HepG2 (cell line): ENCODE data around the gene COASY. TPM values are rescaled to one million over a fixed set of nuclear protein-coding genes. Genes with fewer than 3 reads are reported as not detected.

Source experiments
- ATAC-seq: fragments of 200-7000 bp; cut with Tn5 transposase; 3 replicates; pipeline ENCODE4 v1.9.1; 2020; ENCODE audit warnings: mild to moderate bottlenecking, moderate library complexity
- BruUV-seq: library from RNA; stranded (reverse); fragments of 400-500 nt; replicated peaks from 2 replicates; lab custom pipeline; 2021; lab: Mats Ljungman, UMichigan
- CTCF ChIA-PET: fragments of 300-600 bp; formaldehyde crosslinking; extraction: SDS; loops from one replicate; lab custom pipeline; 2021; ENCODE audit warnings: low total read pairs, inconsistent platforms, low intra/inter-chr PET ratio; lab: Yijun Ruan, JAX
- POLR2A ChIA-PET: fragments of 350-600 bp; sonication (Branson Sonifier 250); formaldehyde crosslinking; loops from one replicate; lab custom pipeline; 2020; ENCODE audit warnings: antibody characterized with exemption, inconsistent platforms; lab: Yijun Ruan, JAX
- DNase-seq: peaks from one replicate; pipeline ENCODE4 v3.0.0-alpha.2; 2015; ENCODE audit warnings: low spot score
- FAIRE-seq: peaks from 3 replicates; lab custom pipeline; 2011; peaks lifted over from hg19 to GRCh38; lab: Jason Lieb, UNC
- H2AFZ ChIP-seq: one replicate; pipeline ENCODE4 v1.6.1; 2011; ENCODE audit warnings: low read length, inconsistent platforms
- H3K27ac ChIP-seq: fragments of 300-600 bp; 3 replicates; pipeline ENCODE4 v1.8.0; 2011; ENCODE audit warnings: mixed run types, mild to moderate bottlenecking, mixed read lengths, low read length, inconsistent platforms; ENCODE audit not compliant: insufficient read depth; ENCODE audit errors: extremely low read length
- H3K27me3 ChIP-seq, 2 experiments: fragments of 200-600 bp in 1 of 2; 2 replicates in 1 of 2; 3 replicates in 1 of 2; pipeline versions ENCODE4 v1.6.0 to v1.8.0; 2011; ENCODE audit warnings: low read length in 2 of 2, mild to moderate bottlenecking in 2 of 2, moderate library complexity in 2 of 2, inconsistent platforms in 1 of 2; ENCODE audit not compliant: insufficient read depth in 2 of 2, control insufficient read depth in 1 of 2
- H3K36me3 ChIP-seq, 2 experiments: fragments of 200-600 bp in 1 of 2; replicated peaks in 1 of 2; 2 replicates in 1 of 2; 3 replicates in 1 of 2; pipeline versions ENCODE4 v1.5.1 to v1.8.0; 2011; ENCODE audit warnings: low read length in 2 of 2, inconsistent platforms in 1 of 2; ENCODE audit not compliant: insufficient read depth in 2 of 2, control insufficient read depth in 1 of 2
- H3K4me1 ChIP-seq: 2 replicates; pipeline ENCODE4 v1.5.1; 2012; ENCODE audit warnings: low read length, inconsistent platforms; ENCODE audit not compliant: insufficient read depth
- H3K4me2 ChIP-seq: 2 replicates; pipeline ENCODE4 v1.6.0; 2011; ENCODE audit warnings: low read depth, low read length, inconsistent platforms
- H3K4me3 ChIP-seq, 3 experiments: fragments of 200-600 bp in 1 of 3; sonication (generic), shearing (Covaris generic) in 1 of 3; replicated peaks in 1 of 3; 2 replicates each; pipeline ENCODE4 v1.5.1; 2011 to 2016; ENCODE audit warnings: low read length in 3 of 3, inconsistent platforms in 2 of 3, low read depth in 2 of 3, mild to moderate bottlenecking in 2 of 3, control low read depth in 1 of 3, mixed read lengths in 1 of 3; ENCODE audit not compliant: insufficient read depth in 1 of 3
- H3K79me2 ChIP-seq: one replicate; pipeline ENCODE4 v1.6.1; 2011; ENCODE audit warnings: low read length, inconsistent platforms; ENCODE audit not compliant: insufficient read depth
- H3K9ac ChIP-seq: 2 replicates; pipeline ENCODE4 v1.6.0; 2011; ENCODE audit warnings: mild to moderate bottlenecking, low read depth, low read length, inconsistent platforms; ENCODE audit not compliant: insufficient read depth
- H3K9me3 ChIP-seq: 2 replicates; pipeline ENCODE4 v1.5.1; 2012; ENCODE audit warnings: mild to moderate bottlenecking, low read length
- H4K20me1 ChIP-seq: 2 replicates; pipeline ENCODE4 v1.6.0; 2011; ENCODE audit warnings: inconsistent platforms, mild to moderate bottlenecking, low read length, moderate library complexity; ENCODE audit not compliant: insufficient read depth
- AGO2 ChIP-seq: fragments of 200-400 bp; formaldehyde crosslinking; optimal IDR thresholded peaks from 2 replicates; pipeline ENCODE3; 2017; ENCODE audit warnings: mild to moderate bottlenecking, low read depth, low read length, moderate library complexity
- CAMTA2 ChIP-seq: sonication (generic); formaldehyde crosslinking; IDR thresholded peaks from 2 replicates; pipeline ENCODE4 v1.4.0; 2020; ENCODE audit warnings: mild to moderate bottlenecking, missing genetic modification reagents, borderline replicate concordance
- DNMT3B ChIP-seq: conservative IDR thresholded peaks from 2 replicates; pipeline ENCODE4 v1.6.1; 2016; ENCODE audit warnings: missing biosample characterization, control low read depth
- GTF3A ChIP-seq: sonication (generic); formaldehyde crosslinking; conservative IDR thresholded peaks from 2 replicates; pipeline ENCODE4 v1.4.0; 2020; ENCODE audit warnings: mild to moderate bottlenecking, missing genetic modification reagents
- HMG20B ChIP-seq: conservative IDR thresholded peaks from 2 replicates; pipeline ENCODE4 v1.6.1; 2016; ENCODE audit warnings: missing genetic modification reagents, missing compliant biosample characterization
- IKZF4 ChIP-seq: sonication (generic); formaldehyde crosslinking; IDR thresholded peaks from 2 replicates; pipeline ENCODE4 v1.5.1; 2020; ENCODE audit warnings: borderline replicate concordance, mild to moderate bottlenecking, low read depth, missing genetic modification reagents; ENCODE audit errors: not compliant biosample characterization
- KLF9 ChIP-seq: IDR thresholded peaks from 2 replicates; pipeline ENCODE4 v1.6.1; 2016; ENCODE audit warnings: low read depth
- MAZ ChIP-seq, 2 experiments: sonication (generic) in 1 of 2; formaldehyde crosslinking in 1 of 2; IDR thresholded peaks; 2 replicates each; pipeline versions ENCODE4 v1.5.0 to v1.6.1; 2012 to 2020; ENCODE audit warnings: low read depth in 2 of 2, mild to moderate bottlenecking in 2 of 2, borderline replicate concordance in 1 of 2, improper control_type of control experiment in 1 of 2, low read length in 1 of 2, missing genetic modification reagents in 1 of 2, moderate library complexity in 1 of 2
- ONECUT2 ChIP-seq: sonication (generic); formaldehyde crosslinking; IDR thresholded peaks from 2 replicates; pipeline ENCODE4 v1.4.0; 2020; ENCODE audit warnings: missing genetic modification reagents
- PHF8 ChIP-seq: sonication (generic); formaldehyde crosslinking; IDR thresholded peaks from 2 replicates; pipeline ENCODE4 v1.5.0; 2020; ENCODE audit warnings: missing genetic modification reagents
- PTBP1 ChIP-seq: fragments of 200-400 bp; formaldehyde crosslinking; IDR thresholded peaks from 2 replicates; pipeline ENCODE4 v1.6.1; 2018; ENCODE audit warnings: low read length, low read depth; ENCODE audit not compliant: poor library complexity, severe bottlenecking
- SRSF1 ChIP-seq: fragments of 200-400 bp; formaldehyde crosslinking; optimal IDR thresholded peaks from 2 replicates; pipeline ENCODE3; 2017; ENCODE audit warnings: mild to moderate bottlenecking, low read depth, low read length, moderate library complexity
- ZBTB21 ChIP-seq: sonication (generic); formaldehyde crosslinking; IDR thresholded peaks from 2 replicates; pipeline ENCODE4 v1.4.0; 2020; ENCODE audit warnings: missing genetic modification reagents
- ZNF224 ChIP-seq: sonication (generic); formaldehyde crosslinking; IDR thresholded peaks from 2 replicates; pipeline ENCODE4 v1.5.0; 2020; ENCODE audit warnings: mild to moderate bottlenecking, missing genetic modification reagents
- ZNF530 ChIP-seq: sonication (generic); formaldehyde crosslinking; IDR thresholded peaks from 2 replicates; pipeline ENCODE4 v1.5.0; 2020; ENCODE audit warnings: low read depth, mild to moderate bottlenecking, missing genetic modification reagents
- ZNF614 ChIP-seq: IDR thresholded peaks from 2 replicates; pipeline ENCODE4 v1.6.1; 2018; ENCODE audit warnings: missing biosample characterization, missing genetic modification reagents, inconsistent platforms, borderline replicate concordance
- ZNF713 ChIP-seq: sonication (generic); formaldehyde crosslinking; IDR thresholded peaks from 2 replicates; pipeline ENCODE4 v1.4.0; 2020; ENCODE audit warnings: mild to moderate bottlenecking, missing genetic modification reagents
- ZNF768 ChIP-seq: sonication (generic); formaldehyde crosslinking; IDR thresholded peaks from 2 replicates; pipeline ENCODE4 v1.4.0; 2020; ENCODE audit warnings: missing genetic modification reagents
- WGBS: methylation state at CpG from one replicate; pipeline ENCODE4 v1.1.6; 2017; ENCODE audit warnings: low lambda C conversion rate; 5-methylcytosine and 5-hydroxymethylcytosine counted together
- in situ Hi-C: cut with HindIII; loops from 2 replicates; pipeline ENCODE4 v1.10.0; 2017; ENCODE audit warnings: low pct_unique_long_range_greater_than_20kb; ENCODE audit not compliant: extremely low pct_ligation_motif_present
- intact Hi-C: fragments of 100-400 bp; cut with micrococcal nuclease; formaldehyde crosslinking; loops from one replicate; pipeline ENCODE4 v1.10.0; 2022; ENCODE audit not compliant: unreplicated experiment
- polyA plus RNA-seq, 8 experiments: library from polyadenylated mRNA; depleted of rRNA in 3 of 8; stranded (reverse) in 7 of 8; unstranded in 1 of 8; fragments of >200 nt; fragmentation: Illumina TruSeq in 4 of 8; extraction: Trizol in 4 of 8; gene quantifications; 2 replicates each; pipeline versions ENCODE4 v1.2.1 to v1.2.3, GENCODE V29; 2011 to 2016; ENCODE audit warnings: low read depth in 4 of 8, missing spikeins in 1 of 8, mixed read lengths in 1 of 8; ENCODE audit not compliant: insufficient read depth in 1 of 8
- total RNA-seq, 5 experiments: library from RNA; depleted of rRNA; stranded (reverse); fragments of >200 nt; fragmentation: Illumina TruSeq; extraction: Trizol; gene quantifications; 2 replicates each; pipeline ENCODE4 v1.2.3, GENCODE V29; 2016; ENCODE audit warnings: low read depth in 1 of 5
- TF ChIP-seq, protein P1 (sequence below): sonication (generic); formaldehyde crosslinking; IDR thresholded peaks from 2 replicates; pipeline ENCODE4 v1.8.0; 2022; ENCODE audit warnings: mild to moderate bottlenecking, missing genetic modification reagents, moderate library complexity
- TF ChIP-seq, protein P2 (sequence below): sonication (generic); formaldehyde crosslinking; IDR thresholded peaks from 2 replicates; pipeline ENCODE4 v1.8.1; 2023; ENCODE audit warnings: mild to moderate bottlenecking, missing genetic modification reagents

Gene COASY
- total and polyA plus RNA-seq, 2 of the 13 experiments (the other 11 are each of a cell fraction or from before 2014, with no cell fraction given) = 90.7 to 125 TPM

DNA sequence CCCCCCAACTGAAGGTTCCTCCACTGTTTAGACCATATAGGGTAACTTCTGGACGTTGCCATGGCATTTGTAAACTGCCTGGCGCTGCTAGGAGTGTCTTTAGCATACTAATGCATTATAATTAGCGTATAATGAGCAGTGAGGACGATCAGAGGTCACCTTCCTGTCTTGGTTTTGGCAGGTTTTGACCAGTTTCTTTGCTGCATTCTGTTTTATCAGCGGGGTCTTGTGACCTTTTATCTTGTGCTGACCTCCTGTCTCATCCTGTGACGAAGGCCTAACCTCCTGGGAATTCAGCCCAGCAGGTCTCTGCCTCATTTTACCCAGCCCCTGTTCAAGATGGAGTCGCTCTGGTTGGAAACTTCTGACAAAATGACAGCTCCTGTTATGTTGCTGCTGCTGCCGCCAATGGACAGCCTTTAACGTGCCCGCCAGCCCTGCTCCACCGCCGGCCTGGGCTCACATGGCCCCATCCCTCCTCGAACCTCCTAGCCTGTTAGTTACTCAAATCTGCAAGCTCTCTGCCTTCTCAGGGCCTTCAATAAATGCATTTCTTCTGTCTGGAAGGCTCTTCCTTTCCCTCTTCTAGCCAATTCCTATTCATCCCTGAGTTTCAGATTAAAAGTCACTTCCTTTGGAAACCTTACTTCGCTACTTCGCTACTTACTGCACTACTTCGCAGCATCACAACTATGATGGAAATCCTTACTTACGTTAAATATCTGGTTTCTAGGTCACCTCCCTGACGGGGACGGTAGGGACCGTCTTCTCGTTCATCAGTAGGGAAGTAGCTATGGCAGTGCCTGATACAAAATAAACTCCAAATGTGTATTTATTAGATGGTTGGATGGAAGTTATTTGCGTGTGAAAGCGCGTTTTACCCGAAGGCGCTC is 26.5 kb upstream of the COASY start (continued):
- TF ChIP-seq ZNF530 (CRISPR knock-in tag) = no peak
- no peak for TF ChIP-seq ONECUT2 (CRISPR knock-in tag)
- peak; percentile 32 for TF ChIP-seq IKZF4
- TF ChIP-seq PHF8 (CRISPR knock-in tag) = no peak
- peak; percentile 77 for TF ChIP-seq DNMT3B (CRISPR knock-in tag)
- TF ChIP-seq ZNF713 = 0 out of 2 replicates have a peak, but pooled peaks have one; percentile 56
- TF ChIP-seq, protein P1, sequence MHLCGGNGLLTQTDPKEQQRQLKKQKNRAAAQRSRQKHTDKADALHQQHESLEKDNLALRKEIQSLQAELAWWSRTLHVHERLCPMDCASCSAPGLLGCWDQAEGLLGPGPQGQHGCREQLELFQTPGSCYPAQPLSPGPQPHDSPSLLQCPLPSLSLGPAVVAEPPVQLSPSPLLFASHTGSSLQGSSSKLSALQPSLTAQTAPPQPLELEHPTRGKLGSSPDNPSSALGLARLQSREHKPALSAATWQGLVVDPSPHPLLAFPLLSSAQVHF (CRISPR knock-in tag) = 0 out of 2 replicates have a peak, but pooled peaks have one; percentile 0
- TF ChIP-seq ZNF768 = peak; percentile 29; the same call in 1 of the 2 replicates
- no peak for TF ChIP-seq AGO2
- TF ChIP-seq ZNF224 = peak; percentile 15; the same call in 1 of the 2 replicates

DNA sequence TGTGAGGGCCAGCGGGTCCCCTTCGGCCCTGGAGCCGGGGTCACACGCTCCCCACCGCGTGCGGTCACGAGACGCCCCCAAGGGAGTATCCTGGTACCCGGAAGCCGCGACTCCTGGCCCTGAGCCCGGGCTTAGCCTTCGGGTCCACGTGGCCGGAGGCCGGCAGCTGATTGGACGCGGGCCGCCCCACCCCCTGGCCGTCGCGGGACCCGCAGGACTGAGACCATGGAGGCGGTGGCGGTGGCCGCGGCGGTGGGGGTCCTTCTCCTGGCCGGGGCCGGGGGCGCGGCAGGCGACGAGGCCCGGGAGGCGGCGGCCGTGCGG is 25.9 kb upstream of the COASY start, which contains the start of gene NAGLU:
NAGLU (plus strand) TSS at position 194 of the 324 bp plus-strand sequence; CDS start at position 226, 32 bp downstream.
- no peaks in the 10 kb centered on the region for H3K27me3 ChIP-seq
- intact Hi-C loops = no loop called here
- peaks cover 13% of the 10 kb centered on the region for H3K79me2 ChIP-seq
- peaks cover 62% of the 10 kb centered on the region for H3K4me1 ChIP-seq
- ATAC-seq = peak; percentile 74
- no peaks in the 10 kb centered on the region for H3K9me3 ChIP-seq
- 0% methylated on average over 2 of the region's 40 CpGs for WGBS
- H3K9ac ChIP-seq = peak within 1 kb of the TSS; percentile 83
- peak; percentile 89 for DNase-seq
- H3K4me3 ChIP-seq = peak within 1 kb of the TSS; percentile 54 to 72 (median 66)
- H3K36me3 ChIP-seq = peaks cover 3 to 5% of the 10 kb centered on the region in 2 experiments; a peak in 1 of 5 replicates
- no peak within 1 kb of the TSS for H2AFZ ChIP-seq
- CTCF ChIA-PET = no interaction called here
- H3K27ac ChIP-seq = peak within 1 kb of the TSS; percentile 79
- no TSS peak for BruUV-seq
- in situ Hi-C loops = no loop called here
- no peak for FAIRE-seq
- H3K4me2 ChIP-seq = peak within 1 kb of the TSS; percentile 99
- POLR2A ChIA-PET = interaction anchor here (1.0 to 4.2 kb wide), 27 partner anchors 9 to 261 kb away, joined by 3 to 68 read pairs (median 6); partner anchors contain the start of genes CAVIN1, COASY, HSD17B1 and MLX
- no peaks in the 10 kb centered on the region for H4K20me1 ChIP-seq
- TF ChIP-seq MAZ (IDR thresholded peaks at IDR 0.05; ENCODE audit: borderline replicate concordance, low read depth, low read length) (peak; percentile 77; the same call in 1 of the 2 replicates), MAZ (CRISPR knock-in tag; IDR thresholded peaks at IDR 0.05; ENCODE audit: low read depth) (no peak), ZBTB21 (CRISPR knock-in tag) (no peak), PTBP1 (no peak), SRSF1 (no peak), GTF3A (CRISPR knock-in tag) (no peak), HMG20B (0 out of 2 replicates have a peak, but pooled peaks have one; percentile 19), ZNF614 (CRISPR knock-in tag) (0 out of 2 replicates have a peak, but pooled peaks have one; percentile 13), CAMTA2 (no peak), KLF9 (CRISPR knock-in tag) (no peak)
- TF ChIP-seq, protein P2, sequence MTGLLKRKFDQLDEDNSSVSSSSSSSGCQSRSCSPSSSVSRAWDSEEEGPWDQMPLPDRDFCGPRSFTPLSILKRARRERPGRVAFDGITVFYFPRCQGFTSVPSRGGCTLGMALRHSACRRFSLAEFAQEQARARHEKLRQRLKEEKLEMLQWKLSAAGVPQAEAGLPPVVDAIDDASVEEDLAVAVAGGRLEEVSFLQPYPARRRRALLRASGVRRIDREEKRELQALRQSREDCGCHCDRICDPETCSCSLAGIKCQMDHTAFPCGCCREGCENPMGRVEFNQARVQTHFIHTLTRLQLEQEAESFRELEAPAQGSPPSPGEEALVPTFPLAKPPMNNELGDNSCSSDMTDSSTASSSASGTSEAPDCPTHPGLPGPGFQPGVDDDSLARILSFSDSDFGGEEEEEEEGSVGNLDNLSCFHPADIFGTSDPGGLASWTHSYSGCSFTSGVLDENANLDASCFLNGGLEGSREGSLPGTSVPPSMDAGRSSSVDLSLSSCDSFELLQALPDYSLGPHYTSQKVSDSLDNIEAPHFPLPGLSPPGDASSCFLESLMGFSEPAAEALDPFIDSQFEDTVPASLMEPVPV (CRISPR knock-in tag) = no peak
